Tibial nerve (tissue), 4 donors: Measurements from ENCODE around the gene TFAM. TPM values are rescaled to one million over a fixed set of nuclear protein-coding genes. Genes with fewer than 3 reads are reported as not detected.

ENCODE experiments used
- DNase-seq, 2 donors: peaks; one replicate each; pipeline ENCODE4 v3.0.0-alpha.2; 2019; ENCODE audit warnings: low spot score in 2 of 2
- H3K27ac ChIP-seq, 4 donors: fragments of 200-600 bp; sonication (generic) in 3 of 4; one replicate each; pipeline ENCODE4 v1.5.1; 2017 to 2019; ENCODE audit warnings: mild to moderate bottlenecking in 1 of 4
- H3K27me3 ChIP-seq, 2 donors: fragments of 200-600 bp; sonication (generic) in 1 of 2; one replicate each; pipeline versions ENCODE4 v1.5.1 to v1.6.0; 2017 to 2019
- H3K36me3 ChIP-seq, 3 donors: fragments of 200-600 bp; sonication (generic); one replicate each; pipeline ENCODE4 v1.5.1; 2018 to 2019
- H3K4me1 ChIP-seq, 4 donors: fragments of 200-600 bp; sonication (generic) in 3 of 4; one replicate each; pipeline ENCODE4 v1.5.1; 2017 to 2019
- H3K4me3 ChIP-seq, 4 donors: fragments of 200-600 bp; sonication (generic) in 3 of 4; one replicate each; pipeline ENCODE4 v1.5.1; 2017 to 2019; ENCODE audit warnings: mild to moderate bottlenecking in 1 of 4, moderate library complexity in 1 of 4
- H3K9me3 ChIP-seq, 4 donors: fragments of 200-600 bp; sonication (generic) in 3 of 4; one replicate each; pipeline ENCODE4 v1.5.1; 2017 to 2019
- EP300 ChIP-seq, 2 donors: sonication (generic); formaldehyde crosslinking; IDR thresholded peaks; one replicate each; pipeline ENCODE4 v1.6.1; 2017; ENCODE audit warnings: antibody characterized with exemption in 2 of 2, mild to moderate bottlenecking in 1 of 2
- POLR2A ChIP-seq, 2 donors: fragments of 450-650 bp; IDR thresholded peaks; one replicate each; pipeline ENCODE4 v1.6.1; 2017; ENCODE audit warnings: antibody characterized with exemption in 2 of 2, mild to moderate bottlenecking in 2 of 2, moderate library complexity in 2 of 2
- WGBS, 2 donors: methylation state at CpG; one replicate each; pipeline ENCODE4 v1.1.5; 2018; 5-methylcytosine and 5-hydroxymethylcytosine counted together
- total RNA-seq, 4 donors: library from RNA; depleted of rRNA; stranded (reverse); fragments of >200 nt; gene quantifications; one replicate each; pipeline ENCODE4 v1.1.0, GENCODE V29; 2016
- TF ChIP-seq, protein P1 (sequence below), 5 experiments: fragments of 200-600 bp in 3 of 5; fragments of 450-650 bp in 2 of 5; sonication (generic) in 3 of 5; IDR thresholded peaks; one replicate each; pipeline ENCODE4 v1.5.1; 2016 to 2019; ENCODE audit warnings: antibody characterized with exemption in 5 of 5, mild to moderate bottlenecking in 3 of 5, moderate library complexity in 2 of 5

TFAM gene
- total RNA-seq, 4 donors from 2014 or later, result 9.6 to 35.6 (median 13.8) TPM

DNA sequence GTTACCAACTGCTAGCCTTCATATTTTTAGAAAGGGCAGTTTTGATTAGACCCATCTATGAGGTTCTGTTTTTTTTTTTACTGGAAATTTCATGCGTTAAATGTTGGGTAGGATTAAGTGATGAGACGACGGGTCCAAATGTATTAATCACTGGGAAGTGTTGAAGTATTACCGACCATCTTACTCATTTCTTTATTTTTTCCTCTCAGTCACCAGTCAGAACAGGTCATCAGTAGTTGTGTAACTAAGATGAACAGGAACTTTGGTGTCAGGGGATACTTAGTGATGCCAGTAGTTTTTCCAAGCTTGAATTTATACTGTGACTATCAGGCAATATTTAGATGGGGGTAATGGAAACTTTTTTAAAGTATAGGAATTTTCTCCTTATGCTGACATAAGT, 14.2 kb downstream of the TFAM start:
- Histone ChIP-seq H3K4me3 (no peak overlapping the region), H3K27me3 (no peaks in the 10 kb centered on the region), H3K27ac (no peak overlapping the region), H3K9me3 (no peaks in the 10 kb centered on the region), H3K36me3 (peaks cover 0 to 39% (median 11%) of the 10 kb centered on the region in 3 donors), H3K4me1 (no peaks in the 10 kb centered on the region)
- 86 to 92% methylated on average over 4 of the region's 4 CpGs for WGBS, 2 donors
- DNase-seq, result no peak
- TF ChIP-seq, protein P1, sequence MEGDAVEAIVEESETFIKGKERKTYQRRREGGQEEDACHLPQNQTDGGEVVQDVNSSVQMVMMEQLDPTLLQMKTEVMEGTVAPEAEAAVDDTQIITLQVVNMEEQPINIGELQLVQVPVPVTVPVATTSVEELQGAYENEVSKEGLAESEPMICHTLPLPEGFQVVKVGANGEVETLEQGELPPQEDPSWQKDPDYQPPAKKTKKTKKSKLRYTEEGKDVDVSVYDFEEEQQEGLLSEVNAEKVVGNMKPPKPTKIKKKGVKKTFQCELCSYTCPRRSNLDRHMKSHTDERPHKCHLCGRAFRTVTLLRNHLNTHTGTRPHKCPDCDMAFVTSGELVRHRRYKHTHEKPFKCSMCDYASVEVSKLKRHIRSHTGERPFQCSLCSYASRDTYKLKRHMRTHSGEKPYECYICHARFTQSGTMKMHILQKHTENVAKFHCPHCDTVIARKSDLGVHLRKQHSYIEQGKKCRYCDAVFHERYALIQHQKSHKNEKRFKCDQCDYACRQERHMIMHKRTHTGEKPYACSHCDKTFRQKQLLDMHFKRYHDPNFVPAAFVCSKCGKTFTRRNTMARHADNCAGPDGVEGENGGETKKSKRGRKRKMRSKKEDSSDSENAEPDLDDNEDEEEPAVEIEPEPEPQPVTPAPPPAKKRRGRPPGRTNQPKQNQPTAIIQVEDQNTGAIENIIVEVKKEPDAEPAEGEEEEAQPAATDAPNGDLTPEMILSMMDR (IDR thresholded peaks at IDR 0.05), result no peak
- TF ChIP-seq POLR2A (IDR thresholded peaks at IDR 0.05) (no peak), EP300 (IDR thresholded peaks at IDR 0.05) (no peak)

DNA sequence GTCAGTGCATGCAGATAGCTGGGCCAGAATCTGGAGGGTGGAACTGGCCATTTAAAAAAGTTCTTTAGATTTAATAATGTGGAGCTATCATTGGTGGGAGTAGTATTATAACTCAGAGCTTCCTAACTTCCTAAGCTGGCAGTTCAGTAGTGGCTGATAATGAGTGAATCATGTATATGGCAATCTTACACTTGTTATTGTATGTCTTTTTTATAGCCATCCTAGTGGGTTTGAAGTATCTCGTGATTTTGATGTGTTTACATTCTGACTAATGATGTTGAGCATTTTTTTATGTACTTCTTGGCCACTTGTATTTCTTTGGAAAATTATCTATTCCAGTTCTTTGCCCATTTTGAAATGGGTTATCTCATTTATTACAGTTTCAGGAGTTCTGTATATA, 15.4 kb downstream of the TFAM start:
- Histone ChIP-seq H3K36me3 (peaks cover 0 to 27% (median 7%) of the 10 kb centered on the region in 3 donors), H3K4me3 (no peak overlapping the region), H3K27me3 (no peaks in the 10 kb centered on the region), H3K4me1 (no peaks in the 10 kb centered on the region), H3K27ac (no peak overlapping the region), H3K9me3 (no peaks in the 10 kb centered on the region)
- no peak for DNase-seq
- WGBS, 2 donors, result 68 to 71% methylated on average over 1 of the region's 1 CpG
- TF ChIP-seq POLR2A (IDR thresholded peaks at IDR 0.05) (no peak), EP300 (IDR thresholded peaks at IDR 0.05) (no peak)

DNA sequence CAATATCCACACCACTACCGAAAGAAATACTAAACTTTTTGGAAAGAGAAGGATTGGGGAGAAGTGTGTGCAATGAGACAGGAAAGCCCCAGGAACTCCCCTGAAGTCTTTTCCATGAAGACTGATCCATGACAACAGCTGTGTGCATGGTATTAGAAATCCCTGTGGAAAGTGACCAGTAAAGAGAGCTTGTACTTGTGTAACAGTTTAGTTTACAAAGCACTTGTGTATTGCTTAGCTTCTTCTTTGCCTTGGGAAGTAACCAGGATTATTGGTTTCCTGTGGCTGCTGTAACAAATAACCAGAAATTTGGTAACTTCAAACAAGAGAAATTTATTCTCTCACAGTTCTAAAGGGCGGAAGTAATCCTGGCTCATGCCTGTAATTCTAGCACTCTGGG, 18.8 kb downstream of the TFAM start:
- 80 to 96% methylated on average over 2 of the region's 2 CpGs for WGBS, 2 donors
- TF ChIP-seq POLR2A (IDR thresholded peaks at IDR 0.05), result no peak
- TF ChIP-seq, protein P1 (IDR thresholded peaks at IDR 0.05), result no peak
- DNase-seq, result no peak
- H3K9me3 ChIP-seq, result no peaks in the 10 kb centered on the region
- H3K27me3 ChIP-seq, result no peaks in the 10 kb centered on the region
- H3K4me1 ChIP-seq, result no peaks in the 10 kb centered on the region
- no peaks in the 10 kb centered on the region for H3K36me3 ChIP-seq
- no peak overlapping the region for H3K27ac ChIP-seq
- H3K4me3 ChIP-seq, result no peak overlapping the region

DNA sequence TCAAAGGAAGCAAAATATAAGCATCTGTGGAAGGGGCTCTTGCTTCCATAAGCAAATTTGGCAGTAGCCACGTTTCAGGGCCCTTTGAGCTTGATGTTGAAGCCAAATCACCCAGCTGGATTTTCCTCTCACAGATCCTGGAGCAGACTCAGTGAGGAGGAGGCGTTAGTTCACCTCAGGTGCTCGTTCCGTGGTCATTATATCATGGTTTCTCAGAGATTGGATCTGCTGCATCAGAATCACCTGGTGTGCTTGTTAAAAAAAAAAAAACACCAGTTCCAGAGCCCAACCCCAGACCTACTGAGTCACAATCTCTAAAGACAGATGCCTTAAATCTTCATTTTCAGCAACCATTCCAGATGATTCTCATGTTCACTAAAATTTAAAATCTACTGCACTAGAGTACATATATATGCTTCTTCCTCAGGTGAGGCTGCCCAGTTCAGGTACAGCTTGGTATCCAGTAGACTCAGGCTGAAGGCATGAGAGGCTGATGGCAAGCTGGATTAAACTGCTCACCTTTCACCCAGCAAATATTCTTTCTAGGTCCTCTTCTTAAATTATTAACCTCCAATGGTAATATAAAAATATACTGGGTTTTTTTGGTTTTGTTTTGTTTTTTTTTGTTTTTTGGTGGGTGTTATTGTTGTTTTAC, 24.9 kb downstream of the TFAM start:
- no peaks in the 10 kb centered on the region for H3K36me3 ChIP-seq
- H3K4me3 ChIP-seq, result no peak overlapping the region
- WGBS, 2 donors, result 73 to 75% methylated on average over 4 of the region's 4 CpGs
- H3K4me1 ChIP-seq, result peaks cover 0 to 4% (median 0%) of the 10 kb centered on the region in 4 donors
- no peak for DNase-seq
- H3K9me3 ChIP-seq, result no peaks in the 10 kb centered on the region
- H3K27ac ChIP-seq, result no peak overlapping the region
- TF ChIP-seq POLR2A (IDR thresholded peaks at IDR 0.05) (no peak), EP300 (IDR thresholded peaks at IDR 0.05) (no peak)
- TF ChIP-seq, protein P1 (IDR thresholded peaks at IDR 0.05), result no peak
- no peaks in the 10 kb centered on the region for H3K27me3 ChIP-seq

DNA sequence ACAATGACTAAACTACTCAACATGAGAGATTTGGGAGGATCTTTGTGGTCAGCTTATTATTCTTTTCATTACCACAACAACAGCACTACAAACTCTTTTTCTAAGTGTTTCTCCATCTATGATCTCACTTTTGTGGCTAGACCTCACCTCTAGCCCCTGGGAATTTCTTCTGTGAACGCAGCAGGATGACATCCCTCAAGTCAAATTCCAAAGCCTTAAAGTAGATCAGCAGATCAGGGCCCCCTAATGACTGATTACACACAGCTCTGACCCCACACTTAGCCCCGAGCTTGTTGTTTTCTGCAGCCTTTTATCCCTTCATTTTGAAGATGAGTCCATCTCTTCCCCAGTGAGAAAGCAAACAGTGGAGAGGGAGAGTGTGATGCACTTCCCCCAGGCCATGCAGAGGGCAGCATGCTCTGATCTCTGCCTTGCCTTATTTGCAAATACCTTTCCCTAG, 27.3 kb downstream of the TFAM start:
- no peak overlapping the region for H3K27ac ChIP-seq
- DNase-seq, result no peak
- H3K4me1 ChIP-seq, result peaks cover 0 to 4% (median 0%) of the 10 kb centered on the region in 4 donors
- no peak for TF ChIP-seq POLR2A (IDR thresholded peaks at IDR 0.05)
- TF ChIP-seq EP300 (IDR thresholded peaks at IDR 0.05), result no peak
- TF ChIP-seq, protein P1 (IDR thresholded peaks at IDR 0.05), result no peak
- H3K36me3 ChIP-seq, result no peaks in the 10 kb centered on the region
- H3K9me3 ChIP-seq, result no peaks in the 10 kb centered on the region
- no peak overlapping the region for H3K4me3 ChIP-seq
- no peaks in the 10 kb centered on the region for H3K27me3 ChIP-seq
- 12 to 27% methylated on average over 2 of the region's 2 CpGs for WGBS, 2 donors
